MM.1S (cell line): ENCODE data around the gene GRAP.

Source experiments
- EZH2phosphoT487 ChIP-seq: fragments of 300-600 bp; sonication (generic); IDR thresholded peaks from 2 replicates; pipeline ENCODE4 v1.6.1; 2018; ENCODE audit warnings: antibody characterized with exemption, low read length
- TF ChIP-seq, protein P1 (sequence below): fragments of 300-600 bp; sonication (generic); IDR thresholded peaks from 2 replicates; pipeline ENCODE4 v1.5.1; 2016; ENCODE audit warnings: antibody characterized with exemption, low read length, mixed read lengths

- TF ChIP-seq, protein P1, sequence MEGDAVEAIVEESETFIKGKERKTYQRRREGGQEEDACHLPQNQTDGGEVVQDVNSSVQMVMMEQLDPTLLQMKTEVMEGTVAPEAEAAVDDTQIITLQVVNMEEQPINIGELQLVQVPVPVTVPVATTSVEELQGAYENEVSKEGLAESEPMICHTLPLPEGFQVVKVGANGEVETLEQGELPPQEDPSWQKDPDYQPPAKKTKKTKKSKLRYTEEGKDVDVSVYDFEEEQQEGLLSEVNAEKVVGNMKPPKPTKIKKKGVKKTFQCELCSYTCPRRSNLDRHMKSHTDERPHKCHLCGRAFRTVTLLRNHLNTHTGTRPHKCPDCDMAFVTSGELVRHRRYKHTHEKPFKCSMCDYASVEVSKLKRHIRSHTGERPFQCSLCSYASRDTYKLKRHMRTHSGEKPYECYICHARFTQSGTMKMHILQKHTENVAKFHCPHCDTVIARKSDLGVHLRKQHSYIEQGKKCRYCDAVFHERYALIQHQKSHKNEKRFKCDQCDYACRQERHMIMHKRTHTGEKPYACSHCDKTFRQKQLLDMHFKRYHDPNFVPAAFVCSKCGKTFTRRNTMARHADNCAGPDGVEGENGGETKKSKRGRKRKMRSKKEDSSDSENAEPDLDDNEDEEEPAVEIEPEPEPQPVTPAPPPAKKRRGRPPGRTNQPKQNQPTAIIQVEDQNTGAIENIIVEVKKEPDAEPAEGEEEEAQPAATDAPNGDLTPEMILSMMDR, result no peak
- no peak for TF ChIP-seq EZH2phosphoT487
Measured at GRCh38 chr17:18977646-18978045, 69.1 kb downstream of the GRAP start.
